GM08714 (cell line): ENCODE measurements around the gene CCDC12.

Source experiments
- H3K4me3 ChIP-seq: fragments of 200-500 bp; sonication (Bioruptor generic); 2 replicates; pipeline ENCODE4 v1.5.1; 2014; ENCODE audit warnings: mild to moderate bottlenecking, low read length, inconsistent platforms
- ZNF274 ChIP-seq: IDR thresholded peaks from 2 replicates; pipeline ENCODE4 v1.6.1; 2012; ENCODE audit warnings: mild to moderate bottlenecking, low read depth, low read length

The CCDC12 gene

GRCh38 chr3:46942481-46943236 lies 33.9 kb downstream of the CCDC12 start:
- TF ChIP-seq ZNF274, result no peak
- no peak overlapping the region for H3K4me3 ChIP-seq

- H3K4me3 ChIP-seq, result no peak overlapping the region
- no peak for TF ChIP-seq ZNF274
These were observed 34.5 kb downstream of the CCDC12 start for GRCh38 chr3:46942076-46942475.

- H3K4me3 ChIP-seq, result no peak overlapping the region
- TF ChIP-seq ZNF274, result no peak
These were observed 36.7 kb downstream of the CCDC12 start for GRCh38 chr3:46939578-46940445.

- no peak overlapping the region for H3K4me3 ChIP-seq
- TF ChIP-seq ZNF274, result no peak
These were observed 38.4 kb downstream of the CCDC12 start for GRCh38 chr3:46938118-46938517.

GRCh38 chr3:46936733-46937250 lies 39.8 kb downstream of the CCDC12 start:
- no peak overlapping the region for H3K4me3 ChIP-seq
- TF ChIP-seq ZNF274, result no peak

- H3K4me3 ChIP-seq, result no peak overlapping the region
- no peak for TF ChIP-seq ZNF274
These were observed 40.5 kb downstream of the CCDC12 start for GRCh38 chr3:46935989-46936558.

GRCh38 chr3:46935168-46935858 lies 41.2 kb downstream of the CCDC12 start:
- no peak overlapping the region for H3K4me3 ChIP-seq
- TF ChIP-seq ZNF274, result no peak

GRCh38 chr3:46934498-46935167 lies 41.9 kb downstream of the CCDC12 start:
- no peak for TF ChIP-seq ZNF274
- H3K4me3 ChIP-seq, result no peak overlapping the region

GRCh38 chr3:46934072-46934471 lies 42.5 kb downstream of the CCDC12 start:
- TF ChIP-seq ZNF274, result no peak
- no peak overlapping the region for H3K4me3 ChIP-seq

- no peak overlapping the region for H3K4me3 ChIP-seq
- no peak for TF ChIP-seq ZNF274
These were observed 43.3 kb downstream of the CCDC12 start for GRCh38 chr3:46933261-46933660.

- no peak for TF ChIP-seq ZNF274
- H3K4me3 ChIP-seq, result no peak overlapping the region
These were observed 43.9 kb downstream of the CCDC12 start for GRCh38 chr3:46932455-46933225.

- H3K4me3 ChIP-seq, result peak overlapping the region; percentile 11; the same call in 1 of the 2 replicates
- no peak for TF ChIP-seq ZNF274
These were observed 44.8 kb downstream of the CCDC12 start for GRCh38 chr3:46931631-46932331.
